Sigmoid colon (tissue), 7 donors: Measurements from ENCODE around the gene TOPORS. TPM values are rescaled to one million over a fixed set of nuclear protein-coding genes. Genes with fewer than 3 reads are reported as not detected.

Source experiments
- DNase-seq: peaks from one replicate; pipeline ENCODE4 v3.0.0-alpha.2; 2019
- H3K27ac ChIP-seq, 4 donors: fragments of 200-600 bp; sonication (generic); one replicate each; pipeline ENCODE4 v1.5.1; 2016 to 2019; ENCODE audit warnings: mild to moderate bottlenecking in 1 of 4
- H3K27me3 ChIP-seq, 3 donors: fragments of 200-600 bp; sonication (generic); one replicate each; pipeline ENCODE4 v1.5.1; 2019; ENCODE audit warnings: mild to moderate bottlenecking in 1 of 3
- H3K36me3 ChIP-seq, 4 donors: fragments of 200-600 bp; sonication (generic); one replicate each; pipeline ENCODE4 v1.5.1; 2016 to 2019
- H3K4me1 ChIP-seq, 4 donors: fragments of 200-600 bp; sonication (generic); one replicate each; pipeline ENCODE4 v1.5.1; 2017 to 2019
- H3K4me3 ChIP-seq, 4 donors: fragments of 200-600 bp; sonication (generic); one replicate each; pipeline ENCODE4 v1.5.1; 2017 to 2019; ENCODE audit warnings: mild to moderate bottlenecking in 2 of 4, moderate library complexity in 1 of 4
- H3K9me3 ChIP-seq, 4 donors: fragments of 200-600 bp in 3 of 4; sonication (generic) in 3 of 4; one replicate each; pipeline versions ENCODE4 v1.5.1 to v1.6.1; 2013 to 2019
- EP300 ChIP-seq, 4 donors: sonication (generic); formaldehyde crosslinking; IDR thresholded peaks; one replicate each; pipeline ENCODE4 v1.6.1; 2017; ENCODE audit warnings: antibody characterized with exemption in 4 of 4
- POLR2A ChIP-seq, 2 donors: fragments of 450-650 bp; IDR thresholded peaks; one replicate each; pipeline ENCODE4 v1.6.1; 2016; ENCODE audit warnings: antibody characterized with exemption in 2 of 2, mild to moderate bottlenecking in 2 of 2, moderate library complexity in 2 of 2
- POLR2AphosphoS5 ChIP-seq, 4 donors: sonication (generic); formaldehyde crosslinking; IDR thresholded peaks; one replicate each; pipeline ENCODE4 v1.6.1; 2017; ENCODE audit warnings: antibody characterized with exemption in 4 of 4
- WGBS, 2 donors: extraction: QIAGEN DNeasy Blood & Tissue Kit; methylation state at CpG; one replicate each; pipeline ENCODE4 v1.1.7; 2013; 5-methylcytosine and 5-hydroxymethylcytosine counted together
- intact Hi-C: fragments of 100-400 bp; cut with DNase I; formaldehyde crosslinking; loops from one replicate; pipeline ENCODE4 v1.15.1; 2023
- polyA plus RNA-seq, 3 donors: library from polyadenylated mRNA; stranded (reverse); fragments of 200-250 nt; gene quantifications; one replicate each; pipeline ENCODE4 v1.2.3, GENCODE V29; 2013
- total RNA-seq, 4 donors: library from RNA; depleted of rRNA; stranded (reverse); fragments of >200 nt; gene quantifications; one replicate each; pipeline ENCODE4 v1.1.0, GENCODE V29; 2016
- TF ChIP-seq, protein P1 (sequence below), 4 experiments: fragments of 450-650 bp in 3 of 4; fragments of 200-600 bp in 1 of 4; IDR thresholded peaks; one replicate each; pipeline ENCODE4 v1.5.1; 2016 to 2019; ENCODE audit warnings: antibody characterized with exemption in 4 of 4, mild to moderate bottlenecking in 3 of 4, moderate library complexity in 2 of 4
- donor health status: healthy with polysubstance abuse.
- donor health status: Bipolar disorder and iron deficiency.
- donor health status: healthy.

TOPORS gene
- total and polyA plus RNA-seq, 7 donors, result 7.7 to 27.5 (median 23.5) TPM

DNA sequence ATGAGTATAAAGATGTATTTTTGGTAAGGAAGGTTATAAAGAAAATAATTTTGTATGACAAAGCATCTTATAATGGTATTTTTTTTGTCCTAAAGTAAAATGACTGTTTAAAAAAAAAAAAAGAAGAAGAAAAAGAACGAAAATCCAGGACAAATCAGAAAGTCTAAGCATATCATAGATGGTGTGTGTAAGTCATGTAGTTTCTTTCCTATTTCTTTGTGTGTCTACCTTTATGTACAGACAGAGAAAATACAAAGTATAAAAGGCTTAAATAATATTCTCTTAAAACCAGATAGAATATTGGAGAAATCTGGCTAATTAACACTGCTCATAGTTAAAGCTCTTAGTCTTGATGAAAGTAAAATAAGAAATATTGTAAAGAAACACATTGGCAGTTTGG is 34.1 kb downstream of the TOPORS start:
- H3K27me3 ChIP-seq, result no peaks in the 10 kb centered on the region
- peaks cover 0 to 4% (median 0%) of the 10 kb centered on the region in 4 donors for H3K4me1 ChIP-seq
- TF ChIP-seq, protein P1, sequence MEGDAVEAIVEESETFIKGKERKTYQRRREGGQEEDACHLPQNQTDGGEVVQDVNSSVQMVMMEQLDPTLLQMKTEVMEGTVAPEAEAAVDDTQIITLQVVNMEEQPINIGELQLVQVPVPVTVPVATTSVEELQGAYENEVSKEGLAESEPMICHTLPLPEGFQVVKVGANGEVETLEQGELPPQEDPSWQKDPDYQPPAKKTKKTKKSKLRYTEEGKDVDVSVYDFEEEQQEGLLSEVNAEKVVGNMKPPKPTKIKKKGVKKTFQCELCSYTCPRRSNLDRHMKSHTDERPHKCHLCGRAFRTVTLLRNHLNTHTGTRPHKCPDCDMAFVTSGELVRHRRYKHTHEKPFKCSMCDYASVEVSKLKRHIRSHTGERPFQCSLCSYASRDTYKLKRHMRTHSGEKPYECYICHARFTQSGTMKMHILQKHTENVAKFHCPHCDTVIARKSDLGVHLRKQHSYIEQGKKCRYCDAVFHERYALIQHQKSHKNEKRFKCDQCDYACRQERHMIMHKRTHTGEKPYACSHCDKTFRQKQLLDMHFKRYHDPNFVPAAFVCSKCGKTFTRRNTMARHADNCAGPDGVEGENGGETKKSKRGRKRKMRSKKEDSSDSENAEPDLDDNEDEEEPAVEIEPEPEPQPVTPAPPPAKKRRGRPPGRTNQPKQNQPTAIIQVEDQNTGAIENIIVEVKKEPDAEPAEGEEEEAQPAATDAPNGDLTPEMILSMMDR (IDR thresholded peaks at IDR 0.05), result no peak
- TF ChIP-seq POLR2A (IDR thresholded peaks at IDR 0.05), result no peak
- no peak for TF ChIP-seq POLR2AphosphoS5 (IDR thresholded peaks at IDR 0.05)
- TF ChIP-seq EP300 (IDR thresholded peaks at IDR 0.05), result no peak
- no peaks in the 10 kb centered on the region for H3K9me3 ChIP-seq
- no peaks in the 10 kb centered on the region for H3K36me3 ChIP-seq
- no peak overlapping the region for H3K4me3 ChIP-seq
- WGBS, 2 donors, result 94 to 95% methylated on average over 1 of the region's 1 CpG
- intact Hi-C loops, result no loop called here
- H3K27ac ChIP-seq, result no peak overlapping the region
- DNase-seq, result no peak

DNA sequence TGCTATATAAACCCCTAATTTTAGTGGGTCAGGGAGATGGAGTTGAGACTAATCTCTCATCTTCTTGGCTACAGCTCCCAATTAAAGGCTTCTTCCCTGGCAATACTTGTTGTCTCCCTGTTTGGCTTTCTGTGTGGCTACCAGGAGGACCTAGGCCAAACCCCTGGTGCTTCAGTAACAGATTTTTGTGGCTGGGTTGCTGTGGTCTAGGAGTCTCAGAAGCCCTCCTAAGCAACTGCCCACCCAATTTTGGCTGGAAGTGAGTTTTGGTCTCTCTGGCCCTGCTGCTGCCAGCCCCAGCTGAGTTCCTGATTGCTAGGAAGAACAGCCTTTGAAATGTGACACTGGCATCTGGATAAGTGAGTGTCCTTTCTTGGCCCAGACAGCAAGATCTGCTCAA is 36.1 kb downstream of the TOPORS start:
- H3K27ac ChIP-seq, result no peak overlapping the region

DNA sequence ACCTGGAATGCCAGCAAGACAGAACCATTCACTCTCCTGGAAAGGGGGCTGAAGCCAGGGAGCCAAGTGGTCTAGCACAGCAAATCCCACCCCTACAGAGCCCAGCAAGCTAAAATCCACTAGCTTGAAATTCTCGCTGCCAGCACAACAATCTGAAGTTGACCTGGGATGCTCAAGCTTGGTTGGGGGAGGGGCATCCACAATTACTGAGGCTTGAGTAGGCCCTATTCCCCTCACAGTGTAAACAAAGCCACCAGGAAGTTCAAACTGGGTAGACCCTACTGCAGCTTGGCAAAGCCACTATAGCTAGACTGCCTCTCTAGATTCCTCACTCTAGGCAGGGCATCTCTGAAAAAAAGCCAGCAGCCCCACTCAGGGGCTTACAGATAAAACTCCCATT is 43.7 kb downstream of the TOPORS start:
- Histone ChIP-seq H3K4me3 (no peak overlapping the region), H3K9me3 (no peaks in the 10 kb centered on the region), H3K36me3 (no peaks in the 10 kb centered on the region), H3K27ac (no peak overlapping the region), H3K4me1 (no peaks in the 10 kb centered on the region), H3K27me3 (no peaks in the 10 kb centered on the region)
- intact Hi-C loops, result no loop called here
- WGBS, 2 donors, result 88 to 99% methylated on average over 1 of the region's 1 CpG
- no peak for DNase-seq
- TF ChIP-seq, protein P1 (IDR thresholded peaks at IDR 0.05), result no peak

More for the DNA sequence above, 36.1 kb downstream of the TOPORS start:
- Histone ChIP-seq H3K9me3 (no peaks in the 10 kb centered on the region), H3K36me3 (no peaks in the 10 kb centered on the region), H3K4me3 (no peak overlapping the region), H3K4me1 (no peaks in the 10 kb centered on the region), H3K27me3 (no peaks in the 10 kb centered on the region)
- no peak for DNase-seq
- TF ChIP-seq POLR2AphosphoS5 (IDR thresholded peaks at IDR 0.05) (no peak), POLR2A (IDR thresholded peaks at IDR 0.05) (no peak), EP300 (IDR thresholded peaks at IDR 0.05) (no peak)
- TF ChIP-seq, protein P1 (IDR thresholded peaks at IDR 0.05), result no peak
- intact Hi-C loops, result no loop called here

DNA sequence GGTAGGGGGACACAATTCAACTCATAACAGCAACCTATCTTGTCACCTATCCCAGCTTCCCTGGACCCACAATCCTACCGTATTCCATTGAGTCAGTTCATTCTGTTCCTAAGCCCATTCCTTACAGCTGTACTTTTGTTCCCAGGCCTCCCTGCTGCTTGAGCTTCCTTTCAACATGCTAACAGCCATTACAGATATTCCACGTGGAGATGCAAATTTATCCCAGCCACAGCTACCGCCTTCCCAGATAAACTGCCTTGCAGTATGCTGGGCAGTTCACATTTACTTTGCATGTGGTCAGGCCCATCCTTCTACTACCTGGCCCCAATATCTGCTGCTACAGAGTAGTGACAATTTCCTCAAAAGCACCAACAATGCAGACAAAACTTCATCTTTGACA is 49.4 kb downstream of the TOPORS start:
- intact Hi-C loops, result no loop called here
- TF ChIP-seq EP300 (IDR thresholded peaks at IDR 0.05) (no peak), POLR2AphosphoS5 (IDR thresholded peaks at IDR 0.05) (no peak), POLR2A (IDR thresholded peaks at IDR 0.05) (no peak)
- TF ChIP-seq, protein P1 (IDR thresholded peaks at IDR 0.05), result no peak
- DNase-seq, result no peak
- Histone ChIP-seq H3K4me3 (no peak overlapping the region), H3K4me1 (no peaks in the 10 kb centered on the region), H3K36me3 (peaks cover 0 to 21% (median 7%) of the 10 kb centered on the region in 4 donors), H3K27me3 (no peaks in the 10 kb centered on the region), H3K27ac (no peak overlapping the region), H3K9me3 (no peaks in the 10 kb centered on the region)
- 90 to 93% methylated on average over 3 of the region's 3 CpGs for WGBS, 2 donors

DNA sequence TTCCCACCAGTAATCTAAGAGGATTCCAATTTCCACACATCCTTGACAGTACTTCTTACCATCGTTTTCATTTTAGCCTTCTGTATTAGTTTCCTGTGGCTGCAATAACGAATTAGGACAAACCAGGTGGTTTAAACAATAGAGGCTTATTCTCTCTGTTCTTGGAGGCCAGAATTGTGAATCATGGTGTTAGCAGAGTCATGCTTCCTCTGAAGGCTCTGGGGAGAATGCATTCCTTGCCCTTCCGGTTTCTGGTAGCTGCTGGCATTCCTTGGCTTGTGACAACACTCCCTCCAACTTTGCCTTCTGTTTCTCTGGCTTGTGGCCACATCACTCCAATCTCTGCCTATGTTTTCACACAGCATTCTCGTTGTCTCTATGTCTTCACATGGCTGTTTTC is 49.9 kb downstream of the TOPORS start:
- no peak overlapping the region for H3K27ac ChIP-seq
- peaks cover 0 to 25% (median 9%) of the 10 kb centered on the region in 4 donors for H3K36me3 ChIP-seq
- no peaks in the 10 kb centered on the region for H3K9me3 ChIP-seq
- TF ChIP-seq EP300 (IDR thresholded peaks at IDR 0.05) (no peak), POLR2A (IDR thresholded peaks at IDR 0.05) (no peak)
- H3K27me3 ChIP-seq, result no peaks in the 10 kb centered on the region
- no peak overlapping the region for H3K4me3 ChIP-seq
- intact Hi-C loops, result no loop called here
- no peak for DNase-seq
- no peaks in the 10 kb centered on the region for H3K4me1 ChIP-seq
- WGBS, 2 donors, result 66 to 84% methylated on average over 4 of the region's 4 CpGs
